ENCODE measurements around the gene NRDC.

Gene NRDC

DNA sequence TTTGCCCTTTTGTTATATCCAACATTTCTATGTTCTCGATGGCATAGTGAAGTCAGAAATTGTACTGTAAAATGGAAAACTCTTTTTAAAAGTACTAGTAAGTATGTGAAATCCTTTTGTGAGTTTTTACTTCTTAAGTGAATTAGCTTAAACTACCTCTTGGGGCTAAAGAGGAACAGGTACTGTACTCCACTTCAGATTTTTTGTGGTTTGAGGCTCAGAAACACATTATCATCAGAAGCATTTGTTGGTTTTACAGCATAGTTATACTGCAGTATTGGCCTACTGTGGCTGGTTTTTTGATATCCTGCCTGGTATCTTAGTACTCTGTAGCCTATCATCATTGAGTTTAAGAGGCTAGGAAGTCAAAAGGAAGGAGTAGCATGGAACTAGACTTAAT is 117.2 kb downstream of the NRDC start:
- DNase-seq (ENCODE audit: low read depth), result no peak

DNA sequence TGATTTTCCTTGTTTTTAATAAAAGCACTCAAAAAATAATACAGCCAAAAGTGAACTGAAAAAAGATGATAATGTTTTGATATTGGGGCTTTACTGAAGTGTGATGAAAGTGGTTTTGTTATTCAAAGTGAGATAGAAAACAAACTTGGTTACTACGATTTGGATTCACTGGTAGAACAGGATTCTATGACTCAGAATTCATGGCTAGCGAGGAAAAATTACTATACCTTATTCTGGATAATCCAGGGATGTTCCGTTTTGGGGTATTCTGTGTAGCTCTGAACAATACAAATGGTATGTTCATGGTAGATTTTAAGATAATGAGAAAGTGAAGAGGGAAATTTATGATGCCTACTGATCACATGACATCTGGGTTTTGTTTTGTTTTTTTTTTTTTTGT is 117.7 kb downstream of the NRDC start:
- DNase-seq (ENCODE audit: low read depth), result no peak

DNA sequence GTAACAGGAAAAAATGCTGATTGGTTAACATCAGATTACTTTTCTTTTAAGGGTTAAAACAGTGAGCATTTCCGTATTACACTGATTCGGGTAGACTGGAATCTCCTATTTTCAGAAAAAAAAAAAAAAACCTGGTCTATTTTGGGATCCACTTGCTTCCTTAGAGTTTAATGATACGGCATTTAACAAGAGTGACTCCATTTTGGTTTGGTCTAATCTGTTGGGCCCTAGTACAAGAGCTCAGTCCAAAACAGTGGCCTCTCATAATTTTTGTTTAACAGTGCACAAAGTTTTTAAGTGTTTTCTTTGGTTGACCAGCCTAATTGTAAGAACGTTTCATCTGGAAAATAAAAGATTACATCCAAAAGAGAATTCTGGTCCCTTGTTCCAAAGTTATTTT is 120.2 kb downstream of the NRDC start:
- DNase-seq (ENCODE audit: low read depth), result no peak

DNA sequence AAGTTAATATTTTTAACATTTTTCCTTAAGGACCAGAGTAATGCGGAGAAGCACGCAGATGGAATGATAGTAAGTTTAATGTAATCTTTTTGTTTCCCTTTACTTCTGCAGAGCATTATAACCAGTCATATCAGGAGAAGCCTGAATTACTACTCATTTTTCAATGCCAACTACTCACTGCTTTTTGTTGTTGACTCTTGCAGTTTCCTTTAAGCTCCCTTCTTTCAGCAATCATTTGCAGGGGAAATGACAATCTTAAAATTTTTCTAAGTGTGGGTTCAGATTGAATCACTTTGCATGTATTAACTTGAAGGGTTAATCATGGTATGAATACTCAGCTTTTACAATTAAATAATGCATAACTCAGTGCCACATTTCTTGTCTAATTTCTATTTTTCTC is 122.2 kb downstream of the NRDC start:
- no peak for DNase-seq (ENCODE audit: low read depth)

DNA sequence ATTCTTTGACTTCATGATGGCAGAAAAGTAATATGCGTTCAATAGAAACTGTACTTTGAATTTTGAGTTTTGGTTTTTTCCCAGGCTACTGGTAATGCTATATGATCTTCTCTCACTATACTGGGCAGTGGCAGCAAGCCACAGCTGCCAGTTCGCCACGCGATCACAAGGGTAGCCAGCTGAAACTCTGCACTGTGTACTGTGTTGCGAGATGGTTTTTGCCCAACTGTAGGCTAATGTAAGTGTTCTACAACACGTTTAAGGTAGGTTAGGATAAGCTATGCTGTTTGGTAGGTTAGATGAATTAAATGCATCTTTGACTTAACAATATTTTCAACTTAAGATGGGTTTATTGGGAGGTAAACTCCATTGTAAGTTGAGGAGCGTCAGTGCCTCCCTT is 123.1 kb downstream of the NRDC start:
- DNase-seq (ENCODE audit: low read depth), result no peak

DNA sequence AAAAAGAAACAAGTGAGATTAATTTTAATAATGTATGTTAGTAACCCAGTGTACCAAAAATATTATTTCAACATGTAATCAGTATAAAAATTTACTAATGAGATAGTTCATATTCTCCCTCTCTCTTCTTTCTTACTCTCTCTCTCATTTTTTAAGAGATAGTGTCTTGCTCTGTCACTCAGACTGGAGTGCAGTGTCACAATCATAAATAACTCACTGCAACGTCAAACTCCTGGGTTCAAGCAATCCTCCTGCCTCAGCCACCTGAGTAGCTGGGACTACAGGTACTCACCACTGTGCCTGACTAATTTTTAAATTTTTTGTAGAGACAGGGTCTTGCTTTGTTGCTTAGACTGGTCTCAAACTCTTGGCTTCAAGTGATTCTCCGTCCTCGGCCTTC is 123.9 kb downstream of the NRDC start:
- no peak for DNase-seq (ENCODE audit: low read depth)

DNA sequence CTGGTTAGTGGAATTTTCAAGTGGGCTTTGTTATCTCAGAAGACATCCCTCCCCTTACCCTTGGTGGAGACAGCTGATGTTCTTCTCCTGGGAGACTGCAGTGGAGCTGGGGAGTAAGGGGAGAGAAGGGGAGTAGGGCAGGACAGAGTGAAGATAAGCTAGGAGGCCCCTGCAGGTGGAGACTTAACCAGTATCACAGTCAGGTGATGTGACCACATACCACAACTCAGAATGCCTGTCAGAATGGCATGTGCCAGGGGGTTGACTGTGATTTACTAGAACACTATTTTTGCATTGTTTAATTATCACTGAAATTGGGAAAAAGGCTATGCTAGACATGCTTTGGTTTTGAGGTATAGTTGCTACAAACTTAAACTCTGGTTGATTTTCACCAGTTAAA is 124.6 kb downstream of the NRDC start:
- no peak for DNase-seq (ENCODE audit: low read depth)

DNA sequence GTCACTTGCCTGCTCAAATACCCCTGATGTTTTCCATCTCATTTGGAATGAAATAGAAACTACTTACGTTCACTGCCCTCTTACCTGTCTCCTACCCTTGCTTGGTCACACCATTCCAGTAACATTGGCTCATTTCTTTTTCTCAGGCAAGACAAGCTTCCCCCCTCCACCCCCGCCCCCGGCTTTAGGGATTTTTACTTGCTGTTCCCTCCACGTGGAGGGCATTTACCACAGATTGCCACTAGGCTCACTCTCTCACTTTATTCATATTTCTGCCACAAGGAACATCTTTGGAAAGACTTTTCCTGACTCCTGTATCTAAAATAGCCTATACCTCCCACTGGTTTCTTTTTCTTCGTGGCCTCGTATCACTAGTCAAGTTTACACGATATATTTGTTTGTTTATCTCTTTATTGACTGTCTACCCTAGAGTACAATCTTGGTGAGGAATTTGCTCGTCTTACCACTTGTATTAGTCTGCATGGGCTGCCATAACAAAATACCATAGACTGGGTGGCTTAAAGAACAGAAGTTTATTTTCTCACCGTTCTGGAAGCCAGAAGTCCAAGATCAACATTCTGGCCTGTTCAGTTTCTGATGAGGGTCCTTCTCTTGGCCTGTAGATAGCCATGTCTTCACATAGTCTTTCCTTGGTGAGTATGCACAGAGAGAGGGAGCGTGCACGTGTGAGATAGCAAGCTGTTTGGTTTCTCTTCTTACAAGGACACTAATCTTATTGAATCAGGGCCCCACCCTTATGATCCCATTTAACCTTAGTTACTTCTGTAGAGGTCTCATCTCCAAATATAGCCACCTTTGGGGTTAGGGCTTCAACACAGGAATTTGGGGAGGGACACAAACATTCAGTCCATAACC is 126.2 kb downstream of the NRDC start:
- no peak for DNase-seq (ENCODE audit: low read depth)

DNA sequence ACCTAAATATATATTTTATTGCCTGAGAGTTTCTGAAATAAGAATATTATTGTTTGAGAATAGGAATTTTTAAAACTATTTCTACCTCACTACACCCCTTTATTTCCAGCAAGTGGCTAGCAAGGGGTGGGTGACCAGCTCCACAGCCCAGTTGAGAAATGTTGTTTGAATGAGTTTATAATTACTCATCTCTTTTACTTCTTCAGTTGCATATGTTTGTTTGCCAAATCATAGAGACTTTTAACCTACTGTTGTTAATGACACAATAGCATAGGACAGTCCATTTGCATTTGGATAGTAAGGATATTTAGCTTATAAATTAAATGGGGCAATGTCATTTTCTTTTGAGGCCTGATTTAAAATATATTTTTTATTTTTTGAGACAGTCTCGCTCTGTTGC is 127.8 kb downstream of the NRDC start:
- DNase-seq (ENCODE audit: low read depth), result no peak

DNA sequence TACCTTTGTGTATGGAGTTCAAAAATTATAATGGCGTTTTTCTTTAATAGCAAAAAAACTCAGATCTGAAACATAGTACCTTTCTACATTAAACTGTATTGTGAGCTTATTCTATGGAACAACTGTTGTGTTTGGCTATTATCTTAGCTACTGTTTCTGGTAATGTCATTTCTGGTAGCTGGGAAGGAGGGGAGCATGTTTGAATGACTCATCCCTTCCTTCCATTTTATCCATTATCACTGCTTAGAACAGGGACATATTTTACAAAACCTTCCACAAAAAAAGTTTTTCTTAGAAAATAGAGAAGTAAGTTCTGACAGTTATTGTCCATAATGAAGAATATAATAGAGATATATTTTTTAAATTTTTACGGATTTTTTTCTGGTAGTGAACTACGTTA is 128.3 kb downstream of the NRDC start:
- no peak for DNase-seq (ENCODE audit: low read depth)

DNA sequence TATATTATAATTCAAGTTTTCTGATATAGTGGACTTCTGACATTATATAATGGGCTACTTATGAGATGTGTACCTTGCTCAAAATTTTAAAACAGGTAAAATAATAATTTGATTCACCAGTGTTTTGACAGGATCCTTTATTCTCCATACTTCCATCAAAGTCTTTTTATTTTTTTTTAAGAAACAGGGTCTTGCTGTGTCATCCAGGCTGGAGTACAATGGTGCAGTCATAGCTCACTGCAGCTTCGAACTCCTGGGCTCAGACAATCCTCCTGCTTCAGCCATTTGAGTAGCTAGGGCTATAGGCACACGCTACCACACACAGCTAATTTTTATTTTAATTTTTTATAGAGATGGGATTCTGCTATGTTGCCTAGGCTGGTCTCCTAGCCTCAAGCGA is 129.4 kb downstream of the NRDC start:
- no peak for DNase-seq (ENCODE audit: low read depth)

DNA sequence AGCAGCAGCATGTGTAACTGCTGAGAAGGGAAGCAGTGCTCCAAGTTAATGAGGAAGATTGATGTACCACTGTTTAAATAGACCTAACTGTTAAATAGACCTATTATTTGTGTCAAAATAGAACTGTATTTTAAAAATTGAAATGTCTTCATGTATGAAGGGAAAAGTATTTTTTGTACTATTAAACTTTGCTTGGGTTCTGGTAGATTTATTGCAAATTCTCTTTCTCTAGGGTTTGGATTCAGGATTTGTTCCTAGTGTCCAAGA is 133.3 kb downstream of the NRDC start:
- DNase-seq (ENCODE audit: low read depth), result no peak

DNA sequence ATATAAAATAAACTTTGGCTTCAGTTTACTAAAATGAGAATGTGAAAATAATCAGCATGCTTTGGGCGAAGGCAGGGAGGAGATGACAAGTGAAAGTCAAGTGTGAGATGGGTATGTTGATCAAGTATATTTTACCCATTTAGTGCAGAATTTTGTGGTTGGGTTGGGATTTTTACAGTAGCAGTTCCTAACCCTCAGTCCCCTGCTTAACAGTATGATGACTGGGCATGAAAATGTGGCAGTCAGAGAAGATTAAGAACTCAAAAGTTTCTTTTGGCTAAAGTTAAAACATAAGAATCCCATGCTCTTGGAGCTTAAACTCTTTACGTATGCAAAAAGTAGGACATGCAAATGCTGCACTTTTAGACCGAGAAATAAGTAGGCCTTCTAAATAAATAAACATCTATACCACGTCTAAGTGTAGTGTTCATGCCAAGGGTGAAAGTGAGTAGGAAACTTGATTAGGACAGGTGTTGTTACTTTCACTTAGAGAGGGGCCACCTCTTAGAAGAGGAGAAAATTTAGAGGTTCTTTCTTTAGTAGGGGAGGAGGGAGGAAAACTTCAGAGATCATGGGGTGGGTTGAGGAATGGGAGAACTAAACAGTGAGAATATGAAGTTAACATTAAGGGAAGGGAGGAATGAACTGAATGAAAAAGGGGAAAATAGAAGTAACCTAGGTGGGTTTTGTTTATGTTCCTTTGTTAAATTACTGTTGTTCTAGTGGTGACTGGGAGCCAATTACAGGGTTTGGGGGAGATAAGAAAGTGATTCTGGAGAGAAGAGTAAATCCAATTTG is 133.8 kb downstream of the NRDC start:
- DNase-seq (ENCODE audit: low read depth), result no peak

DNA sequence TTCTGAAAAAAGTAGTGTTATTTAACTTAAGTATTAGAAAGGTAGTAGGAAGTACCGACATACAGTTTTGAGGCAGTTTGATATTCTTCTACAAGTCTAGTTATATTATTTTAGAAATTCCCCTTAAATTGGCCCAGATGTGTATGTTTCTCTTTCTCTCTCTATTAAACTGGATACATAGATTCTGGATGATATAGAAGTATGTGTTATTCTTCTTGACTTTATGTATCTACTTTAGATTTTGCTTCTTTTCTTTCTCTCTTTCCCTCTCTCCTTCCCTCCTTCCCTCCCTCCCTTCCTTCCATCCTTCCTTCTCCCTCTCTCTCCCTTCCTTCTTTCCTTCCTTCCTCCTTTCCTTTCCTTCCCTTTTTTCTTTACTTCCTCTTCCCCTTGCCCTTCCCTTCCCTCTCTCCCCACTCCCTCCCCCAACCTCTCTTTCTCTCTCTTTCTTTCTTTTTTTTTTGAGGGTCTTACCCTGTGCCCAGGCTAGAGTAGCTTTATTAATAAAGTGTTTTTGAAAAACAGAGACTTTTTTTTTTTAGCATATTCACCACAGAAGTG is 137.3 kb downstream of the NRDC start:
- no peak for DNase-seq (ENCODE audit: low read depth)

DNA sequence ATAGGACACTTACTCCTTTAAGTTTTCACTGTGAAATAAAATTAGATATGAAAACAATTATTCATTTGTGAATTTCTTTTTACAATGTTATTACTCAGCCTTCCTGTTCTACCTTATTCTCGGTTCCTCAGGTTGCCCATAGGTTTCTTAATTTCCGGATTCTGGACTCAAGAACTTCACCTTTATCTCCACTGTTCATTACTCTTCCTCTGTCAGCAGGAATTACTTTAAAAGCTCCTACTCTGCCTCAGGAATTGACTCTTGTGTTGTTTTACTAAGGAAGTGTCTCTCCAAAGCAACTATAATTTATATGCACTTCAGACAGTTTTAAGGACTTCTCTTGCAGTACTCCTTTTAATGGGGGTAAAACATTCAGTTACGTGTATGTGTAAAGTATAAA is 137.9 kb downstream of the NRDC start:
- no peak for DNase-seq (ENCODE audit: low read depth)
